Astrocyte of the spinal cord (primary cell): ENCODE measurements around the gene ARID3A.

Experiments used
- DNase-seq: peaks from one replicate; pipeline ENCODE4 v3.0.0; 2011; ENCODE audit warnings: low read depth, low spot score
- H3K4me3 ChIP-seq: 2 replicates; pipeline ENCODE4 v1.5.1; 2011; ENCODE audit warnings: low read depth, mild to moderate bottlenecking, low read length, moderate library complexity
- in situ Hi-C: cut with HindIII; loops from 2 replicates; pipeline ENCODE4 v1.10.0; 2017; ENCODE audit warnings: low sequenced_read_pairs
- TF ChIP-seq, protein P1 (sequence below): IDR thresholded peaks from 2 replicates; pipeline ENCODE4 v1.5.1; 2012; ENCODE audit warnings: low read depth, mild to moderate bottlenecking, low read length, inconsistent platforms

Gene ARID3A

DNA sequence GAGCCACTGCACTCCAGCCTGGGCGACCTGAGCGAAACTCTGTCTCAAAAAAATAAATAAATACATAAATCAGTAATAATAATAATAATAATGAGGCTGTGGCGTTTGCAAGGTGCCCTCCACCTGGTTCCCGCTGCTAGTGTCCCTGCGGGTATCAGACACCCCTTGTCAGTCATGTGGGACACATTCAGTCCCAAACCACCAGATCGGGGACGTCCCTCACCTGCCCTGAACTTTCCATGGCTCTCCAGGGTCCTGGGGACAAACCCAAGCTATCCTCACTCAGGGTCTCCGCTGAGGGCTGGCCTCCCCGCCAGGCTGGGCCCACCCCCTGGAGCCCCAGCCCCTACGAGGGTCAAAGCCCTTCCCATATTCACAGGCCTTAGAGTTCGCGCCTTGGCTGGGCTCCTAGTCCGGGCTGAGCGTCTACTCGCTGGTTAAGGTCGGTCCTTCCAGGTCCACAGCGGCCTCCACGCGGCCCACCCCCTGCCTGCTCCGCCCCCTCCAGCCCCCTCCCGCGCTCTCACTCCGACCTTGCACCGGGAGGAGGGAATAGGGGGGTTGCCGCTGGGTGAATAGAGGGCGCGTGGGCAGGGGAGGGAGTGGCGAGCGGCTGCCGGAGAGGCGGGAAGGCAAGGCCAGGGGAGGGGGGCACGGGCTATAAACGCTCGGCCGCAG, 9.1 kb upstream of the ARID3A start:
- TF ChIP-seq, protein P1, sequence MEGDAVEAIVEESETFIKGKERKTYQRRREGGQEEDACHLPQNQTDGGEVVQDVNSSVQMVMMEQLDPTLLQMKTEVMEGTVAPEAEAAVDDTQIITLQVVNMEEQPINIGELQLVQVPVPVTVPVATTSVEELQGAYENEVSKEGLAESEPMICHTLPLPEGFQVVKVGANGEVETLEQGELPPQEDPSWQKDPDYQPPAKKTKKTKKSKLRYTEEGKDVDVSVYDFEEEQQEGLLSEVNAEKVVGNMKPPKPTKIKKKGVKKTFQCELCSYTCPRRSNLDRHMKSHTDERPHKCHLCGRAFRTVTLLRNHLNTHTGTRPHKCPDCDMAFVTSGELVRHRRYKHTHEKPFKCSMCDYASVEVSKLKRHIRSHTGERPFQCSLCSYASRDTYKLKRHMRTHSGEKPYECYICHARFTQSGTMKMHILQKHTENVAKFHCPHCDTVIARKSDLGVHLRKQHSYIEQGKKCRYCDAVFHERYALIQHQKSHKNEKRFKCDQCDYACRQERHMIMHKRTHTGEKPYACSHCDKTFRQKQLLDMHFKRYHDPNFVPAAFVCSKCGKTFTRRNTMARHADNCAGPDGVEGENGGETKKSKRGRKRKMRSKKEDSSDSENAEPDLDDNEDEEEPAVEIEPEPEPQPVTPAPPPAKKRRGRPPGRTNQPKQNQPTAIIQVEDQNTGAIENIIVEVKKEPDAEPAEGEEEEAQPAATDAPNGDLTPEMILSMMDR: no peak
- no peak for DNase-seq
- in situ Hi-C loops: no loop called here
- H3K4me3 ChIP-seq: no peak overlapping the region

DNA sequence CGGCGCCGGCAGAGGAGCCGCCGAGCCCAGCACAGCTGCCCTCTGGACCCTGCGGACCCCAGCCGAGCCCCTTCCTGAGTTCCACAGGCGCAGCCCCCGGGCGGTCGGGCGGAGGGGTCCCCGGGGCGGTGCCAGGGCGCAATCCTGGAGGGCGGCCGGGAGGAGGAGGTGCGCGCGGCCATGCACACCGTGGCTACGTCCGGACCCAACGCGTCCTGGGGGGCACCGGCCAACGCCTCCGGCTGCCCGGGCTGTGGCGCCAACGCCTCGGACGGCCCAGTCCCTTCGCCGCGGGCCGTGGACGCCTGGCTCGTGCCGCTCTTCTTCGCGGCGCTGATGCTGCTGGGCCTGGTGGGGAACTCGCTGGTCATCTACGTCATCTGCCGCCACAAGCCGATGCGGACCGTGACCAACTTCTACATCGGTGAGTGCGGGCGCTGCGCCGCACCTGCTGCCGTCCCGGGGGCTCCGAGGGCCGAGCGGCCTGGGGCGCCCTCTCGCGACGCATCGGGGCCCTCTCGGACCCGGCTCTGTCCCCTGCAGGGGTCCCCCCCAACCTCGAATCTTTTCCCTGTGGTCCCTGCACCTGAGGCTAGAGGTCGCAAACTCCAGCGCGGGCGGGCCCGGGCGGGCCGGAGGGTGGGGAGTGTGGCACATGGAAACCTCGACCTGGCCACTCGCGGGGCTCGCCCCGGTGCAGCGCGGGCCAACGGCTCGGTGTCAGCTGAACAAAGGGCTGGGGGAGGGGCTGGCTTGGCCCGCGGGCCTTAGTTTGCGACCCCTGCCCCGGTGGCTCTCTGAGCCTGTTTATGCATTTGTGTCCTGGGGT, 8.3 kb upstream of the ARID3A start, which contains the start of gene KISS1R:
Gene KISS1R, plus strand, starts transcription at position 11 of the 829 bp plus-strand sequence. Its CDS starts 170 bp downstream, at position 181.
- TF ChIP-seq, protein P1: peak; percentile 40
- in situ Hi-C loops: no loop called here
- H3K4me3 ChIP-seq: no peak within 1 kb of the TSS
- no peak for DNase-seq

DNA sequence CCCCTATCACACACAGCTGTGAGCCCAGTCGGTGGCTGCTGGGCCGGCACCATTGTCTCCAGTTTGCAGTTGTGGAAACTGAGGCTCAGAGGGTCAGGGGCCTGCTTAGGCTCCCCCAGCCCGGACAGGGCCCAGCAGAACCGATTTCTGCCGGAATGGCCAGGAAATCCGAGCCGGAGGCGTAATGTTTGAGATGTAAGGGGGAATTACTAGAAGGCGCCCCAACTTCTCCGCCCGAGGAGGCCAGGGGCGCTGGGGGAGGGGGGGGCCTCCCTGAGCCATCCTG, 7.7 kb upstream of the ARID3A start:
- TF ChIP-seq, protein P1: no peak
- in situ Hi-C loops: no loop called here
- DNase-seq: no peak
- H3K4me3 ChIP-seq: no peak overlapping the region

DNA sequence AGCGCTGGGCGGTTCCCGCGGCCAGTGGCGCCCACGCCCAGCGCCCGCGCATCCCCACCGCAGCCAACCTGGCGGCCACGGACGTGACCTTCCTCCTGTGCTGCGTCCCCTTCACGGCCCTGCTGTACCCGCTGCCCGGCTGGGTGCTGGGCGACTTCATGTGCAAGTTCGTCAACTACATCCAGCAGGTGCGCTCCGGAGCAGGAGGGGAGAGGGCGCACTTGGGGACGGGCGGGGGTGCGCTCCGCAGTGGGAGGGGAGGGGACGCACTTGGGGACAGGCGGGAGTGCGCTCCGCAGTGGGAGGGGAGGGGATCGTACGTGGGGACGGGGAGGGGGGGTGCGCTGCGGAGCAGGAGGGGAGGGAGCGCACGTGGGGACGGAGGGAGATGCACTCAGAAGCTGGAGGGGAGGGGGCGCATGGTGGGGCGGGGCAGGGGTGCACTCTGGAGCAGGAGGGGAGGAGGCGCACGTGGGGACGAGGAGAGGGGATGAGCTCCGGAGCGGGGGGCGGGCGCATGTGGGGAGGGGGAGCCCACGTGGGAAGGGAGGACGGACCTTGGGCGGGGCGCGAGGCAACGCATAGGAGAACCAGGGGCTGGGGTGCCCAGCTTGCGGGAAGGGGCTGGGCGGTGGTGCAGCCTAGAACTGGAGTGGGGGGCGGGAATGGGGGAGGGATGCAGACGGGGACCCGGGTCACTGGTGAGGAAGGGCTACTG, 7.2 kb upstream of the ARID3A start:
- no peak overlapping the region for H3K4me3 ChIP-seq
- TF ChIP-seq, protein P1: no peak
- in situ Hi-C loops: no loop called here
- DNase-seq: no peak

DNA sequence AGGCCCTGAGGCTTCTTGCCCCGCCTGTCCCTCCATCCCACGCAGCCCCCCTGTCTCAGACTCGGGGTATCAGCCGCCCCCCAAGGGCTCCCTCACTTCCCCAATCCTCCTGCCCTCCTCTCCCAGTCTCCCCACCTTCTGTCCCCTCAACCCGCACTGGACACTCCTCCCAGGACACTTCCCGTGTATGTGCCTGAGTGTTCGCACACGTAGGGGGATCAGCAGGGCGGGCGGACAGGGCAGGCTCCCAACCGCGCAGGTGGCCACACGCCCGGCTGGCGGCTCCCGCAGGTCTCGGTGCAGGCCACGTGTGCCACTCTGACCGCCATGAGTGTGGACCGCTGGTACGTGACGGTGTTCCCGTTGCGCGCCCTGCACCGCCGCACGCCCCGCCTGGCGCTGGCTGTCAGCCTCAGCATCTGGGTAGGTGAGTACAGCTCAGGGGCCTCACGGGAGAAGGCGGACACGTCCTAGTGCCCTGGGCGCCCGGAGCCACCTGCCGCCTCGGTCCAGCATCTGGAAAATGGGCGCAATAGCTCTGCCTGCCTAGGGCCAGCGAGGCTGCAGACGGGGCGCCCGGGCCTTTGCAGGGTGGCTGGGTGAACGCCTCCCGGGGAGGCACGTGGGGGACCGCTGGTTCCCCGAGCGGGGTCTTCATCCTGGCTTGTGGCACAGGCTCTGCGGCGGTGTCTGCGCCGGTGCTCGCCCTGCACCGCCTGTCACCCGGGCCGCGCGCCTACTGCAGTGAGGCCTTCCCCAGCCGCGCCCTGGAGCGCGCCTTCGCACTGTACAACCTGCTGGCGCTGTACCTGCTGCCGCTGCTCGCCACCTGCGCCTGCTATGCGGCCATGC, 6.4 kb upstream of the ARID3A start:
- TF ChIP-seq, protein P1: no peak
- no peak for DNase-seq
- H3K4me3 ChIP-seq: no peak overlapping the region
- in situ Hi-C loops: no loop called here
